ENCODE results near the gene SLC38A9. TPM values are rescaled to one million over a fixed set of nuclear protein-coding genes. Genes with fewer than 3 reads are reported as not detected.

SLC38A9 gene
- total and polyA plus RNA-seq, 4 donors: 11.4 to 31.0 (median 18.6) TPM

GRCh38 chr5:55604611-55605067, 107.5 kb downstream of the SLC38A9 start:
- Histone ChIP-seq H3K27ac (ENCODE audit: low read depth in 1 of 2, low read length in 2 of 2) (no peak overlapping the region), H3K9me3 (ENCODE audit: control insufficient read depth in 4 of 4, low read length in 3 of 4) (no peaks in the 10 kb centered on the region), H3K27me3 (ENCODE audit: control insufficient read depth in 4 of 4, insufficient read depth in 4 of 4, low read length in 3 of 4) (no peaks in the 10 kb centered on the region), H3K4me3 (ENCODE audit: low read depth in 1 of 3, low read length in 3 of 3) (no peak overlapping the region), H3K9ac (ENCODE audit: low read depth in 1 of 2, low read length in 2 of 2) (no peak overlapping the region), H3K36me3 (ENCODE audit: control insufficient read depth in 4 of 4, insufficient read depth in 3 of 4, low read depth in 1 of 4, low read length in 3 of 4) (no peaks in the 10 kb centered on the region), H3K4me1 (ENCODE audit: control insufficient read depth in 4 of 4, insufficient read depth in 4 of 4, low read length in 3 of 4) (peaks cover 4 to 23% (median 12%) of the 10 kb centered on the region in 4 donors)
- no peak for TF ChIP-seq ZBTB33 (IDR thresholded peaks at IDR 0.05)
- no peak for TF ChIP-seq TAF1 (conservative IDR thresholded peaks at IDR 0.05)
- TF ChIP-seq EGR1 (IDR thresholded peaks at IDR 0.05; ENCODE audit: low read depth in 2 of 2): no peak
- no peak for TF ChIP-seq HNF4A (conservative IDR thresholded peaks at IDR 0.05)
- TF ChIP-seq CTCF (IDR thresholded peaks at IDR 0.05; ENCODE audit: low read depth, low read length, missing input control): no peak
- no peak for TF ChIP-seq REST (IDR thresholded peaks at IDR 0.05)
- no peak for TF ChIP-seq NR2F2 (IDR thresholded peaks at IDR 0.05)
- no peak for TF ChIP-seq RAD21 (IDR thresholded peaks at IDR 0.05)
- no peak for TF ChIP-seq RXRA (IDR thresholded peaks at IDR 0.05)
- no peak for TF ChIP-seq MAX (IDR thresholded peaks at IDR 0.05)
- no peak for TF ChIP-seq FOXA1 (IDR thresholded peaks at IDR 0.05)
- TF ChIP-seq JUND (IDR thresholded peaks at IDR 0.05): no peak
- no peak for TF ChIP-seq SP1 (IDR thresholded peaks at IDR 0.05)
- no peak for TF ChIP-seq YY1 (IDR thresholded peaks at IDR 0.05)
- 96% methylated on average over 7 of the region's 7 CpGs for WGBS
- DNase-seq (ENCODE audit: low spot score): no peak

- no peak for TF ChIP-seq SP1 (IDR thresholded peaks at IDR 0.05)
Measured at GRCh38 chr5:55603922-55604321, 108.2 kb downstream of the SLC38A9 start.

More at GRCh38 chr5:55603922-55604321, 108.2 kb downstream of the SLC38A9 start:
- Histone ChIP-seq H3K4me1 (ENCODE audit: control insufficient read depth in 4 of 4, insufficient read depth in 4 of 4, low read length in 3 of 4) (peaks cover 7 to 30% (median 13%) of the 10 kb centered on the region in 4 donors), H3K9ac (ENCODE audit: low read depth in 1 of 2, low read length in 2 of 2) (no peak overlapping the region), H3K9me3 (ENCODE audit: control insufficient read depth in 4 of 4, low read length in 3 of 4) (no peaks in the 10 kb centered on the region), H3K4me3 (ENCODE audit: low read depth in 1 of 3, low read length in 3 of 3) (no peak overlapping the region), H3K36me3 (ENCODE audit: control insufficient read depth in 4 of 4, insufficient read depth in 3 of 4, low read depth in 1 of 4, low read length in 3 of 4) (no peaks in the 10 kb centered on the region), H3K27me3 (ENCODE audit: control insufficient read depth in 4 of 4, insufficient read depth in 4 of 4, low read length in 3 of 4) (no peaks in the 10 kb centered on the region), H3K27ac (ENCODE audit: low read depth in 1 of 2, low read length in 2 of 2) (no peak overlapping the region)
- no peak for DNase-seq (ENCODE audit: low spot score)
- WGBS: 90% methylated on average over 5 of the region's 5 CpGs

Measured in liver (tissue), 9 donors.